GM12873 (cell line): Measurements from ENCODE around the gene DUS2.
A peak's percentile ranks its signal among the peaks of the same experiment; 100 is the strongest.

ENCODE experiments used
- CTCF ChIP-seq: IDR thresholded peaks from 2 replicates; pipeline ENCODE4 v1.5.1; 2012; ENCODE audit warnings: low read depth, mild to moderate bottlenecking, moderate library complexity, low read length, control low read depth; ENCODE audit not compliant: insufficient read depth; ENCODE audit errors: missing control alignments

The DUS2 gene

GRCh38 chr16:68093816-68094613, 70.9 kb downstream of the DUS2 start:
- TF ChIP-seq CTCF: peak; percentile 61

- no peak for TF ChIP-seq CTCF
These were observed 71.5 kb downstream of the DUS2 start for GRCh38 chr16:68094614-68094934.

- TF ChIP-seq CTCF: no peak
These were observed 73.4 kb downstream of the DUS2 start for GRCh38 chr16:68096491-68096890.

- no peak for TF ChIP-seq CTCF
These were observed 74.0 kb downstream of the DUS2 start for GRCh38 chr16:68097088-68097487.

GRCh38 chr16:68097895-68098294, 74.8 kb downstream of the DUS2 start:
- no peak for TF ChIP-seq CTCF

- no peak for TF ChIP-seq CTCF
These were observed 77.4 kb downstream of the DUS2 start for GRCh38 chr16:68100488-68100887.

GRCh38 chr16:68105611-68106010, 82.5 kb downstream of the DUS2 start:
- TF ChIP-seq CTCF: no peak

GRCh38 chr16:68111379-68111778, 88.3 kb downstream of the DUS2 start:
- no peak for TF ChIP-seq CTCF
